OCI-LY3 (cell line): ENCODE data around the gene TMEM54.

Experiments
- EZH2phosphoT487 ChIP-seq: fragments of 200-600 bp; shearing (Covaris generic); IDR thresholded peaks from 2 replicates; pipeline ENCODE4 v1.6.1; 2018; ENCODE audit warnings: antibody characterized with exemption, mixed run types, low read depth
- TF ChIP-seq, protein P1 (sequence below): fragments of 200-600, 300-600 bp; sonication (generic); IDR thresholded peaks from 2 replicates; pipeline ENCODE4 v1.5.1; 2014; ENCODE audit warnings: antibody characterized with exemption, low read length, low read depth

DNA sequence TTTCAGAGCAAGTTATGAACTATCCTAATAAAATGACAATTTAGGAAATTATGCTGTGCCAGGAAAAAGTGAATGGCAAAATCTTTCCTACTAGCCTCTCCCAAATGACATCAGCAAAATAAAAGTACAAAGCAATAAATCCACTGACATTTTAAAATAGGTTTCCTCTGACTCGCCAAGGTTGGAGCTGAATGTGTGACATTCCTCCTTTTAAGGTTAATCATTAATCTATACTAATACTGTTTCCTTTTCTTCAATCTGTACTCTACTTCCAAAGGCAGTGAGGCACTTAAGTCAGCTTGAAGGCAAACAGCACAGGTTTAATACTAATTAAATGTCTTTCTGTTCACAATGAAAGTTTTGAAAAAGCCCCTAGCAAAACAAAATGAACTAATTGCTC, 47.7 kb upstream of the TMEM54 start:
- TF ChIP-seq, protein P1, sequence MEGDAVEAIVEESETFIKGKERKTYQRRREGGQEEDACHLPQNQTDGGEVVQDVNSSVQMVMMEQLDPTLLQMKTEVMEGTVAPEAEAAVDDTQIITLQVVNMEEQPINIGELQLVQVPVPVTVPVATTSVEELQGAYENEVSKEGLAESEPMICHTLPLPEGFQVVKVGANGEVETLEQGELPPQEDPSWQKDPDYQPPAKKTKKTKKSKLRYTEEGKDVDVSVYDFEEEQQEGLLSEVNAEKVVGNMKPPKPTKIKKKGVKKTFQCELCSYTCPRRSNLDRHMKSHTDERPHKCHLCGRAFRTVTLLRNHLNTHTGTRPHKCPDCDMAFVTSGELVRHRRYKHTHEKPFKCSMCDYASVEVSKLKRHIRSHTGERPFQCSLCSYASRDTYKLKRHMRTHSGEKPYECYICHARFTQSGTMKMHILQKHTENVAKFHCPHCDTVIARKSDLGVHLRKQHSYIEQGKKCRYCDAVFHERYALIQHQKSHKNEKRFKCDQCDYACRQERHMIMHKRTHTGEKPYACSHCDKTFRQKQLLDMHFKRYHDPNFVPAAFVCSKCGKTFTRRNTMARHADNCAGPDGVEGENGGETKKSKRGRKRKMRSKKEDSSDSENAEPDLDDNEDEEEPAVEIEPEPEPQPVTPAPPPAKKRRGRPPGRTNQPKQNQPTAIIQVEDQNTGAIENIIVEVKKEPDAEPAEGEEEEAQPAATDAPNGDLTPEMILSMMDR: no peak
- no peak for TF ChIP-seq EZH2phosphoT487
